Prostate gland (tissue), 2 donors: ENCODE data around the gene ADNP.

ENCODE experiments used
- POLR2AphosphoS5 ChIP-seq: sonication (generic); formaldehyde crosslinking; IDR thresholded peaks from one replicate; pipeline ENCODE4 v1.6.1; 2017; ENCODE audit warnings: antibody characterized with exemption
- TF ChIP-seq, protein P1 (sequence below), 4 experiments: fragments of 200-600 bp in 2 of 4; fragments of 450-650 bp in 2 of 4; sonication (generic) in 2 of 4; IDR thresholded peaks; 1 replicate in 3 of 4; 2 replicates in 1 of 4; pipeline ENCODE4 v1.5.1; 2016 to 2019; ENCODE audit warnings: antibody characterized with exemption in 4 of 4, mild to moderate bottlenecking in 2 of 4, moderate library complexity in 2 of 4

DNA sequence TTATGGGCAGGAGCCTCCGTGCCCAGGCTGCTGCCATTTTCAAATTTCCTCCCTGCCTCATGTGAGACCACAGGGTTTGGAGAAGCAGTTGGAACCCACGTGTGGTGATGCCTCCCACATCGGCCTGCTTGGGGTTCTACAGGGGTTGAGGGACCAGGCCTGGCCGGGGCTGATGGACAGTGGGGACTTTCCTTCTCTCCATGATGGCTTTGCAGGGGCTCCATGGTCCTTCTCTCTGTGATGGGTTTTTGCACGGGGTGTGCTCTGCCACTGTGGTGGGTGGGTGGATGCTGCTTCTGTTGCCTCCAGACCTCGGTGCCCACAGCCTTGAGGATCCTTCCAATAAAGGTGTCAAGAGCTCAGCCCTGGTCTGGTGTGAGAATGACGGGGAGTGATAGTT, 54.4 kb downstream of the ADNP start:
- TF ChIP-seq, protein P1, sequence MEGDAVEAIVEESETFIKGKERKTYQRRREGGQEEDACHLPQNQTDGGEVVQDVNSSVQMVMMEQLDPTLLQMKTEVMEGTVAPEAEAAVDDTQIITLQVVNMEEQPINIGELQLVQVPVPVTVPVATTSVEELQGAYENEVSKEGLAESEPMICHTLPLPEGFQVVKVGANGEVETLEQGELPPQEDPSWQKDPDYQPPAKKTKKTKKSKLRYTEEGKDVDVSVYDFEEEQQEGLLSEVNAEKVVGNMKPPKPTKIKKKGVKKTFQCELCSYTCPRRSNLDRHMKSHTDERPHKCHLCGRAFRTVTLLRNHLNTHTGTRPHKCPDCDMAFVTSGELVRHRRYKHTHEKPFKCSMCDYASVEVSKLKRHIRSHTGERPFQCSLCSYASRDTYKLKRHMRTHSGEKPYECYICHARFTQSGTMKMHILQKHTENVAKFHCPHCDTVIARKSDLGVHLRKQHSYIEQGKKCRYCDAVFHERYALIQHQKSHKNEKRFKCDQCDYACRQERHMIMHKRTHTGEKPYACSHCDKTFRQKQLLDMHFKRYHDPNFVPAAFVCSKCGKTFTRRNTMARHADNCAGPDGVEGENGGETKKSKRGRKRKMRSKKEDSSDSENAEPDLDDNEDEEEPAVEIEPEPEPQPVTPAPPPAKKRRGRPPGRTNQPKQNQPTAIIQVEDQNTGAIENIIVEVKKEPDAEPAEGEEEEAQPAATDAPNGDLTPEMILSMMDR (IDR thresholded peaks at IDR 0.05) = no peak
- TF ChIP-seq POLR2AphosphoS5 = no peak
